GM12878 (cell line): ENCODE results near the gene GPR119. TPM values are rescaled to one million over a fixed set of nuclear protein-coding genes. Genes with fewer than 3 reads are reported as not detected.
A peak's percentile ranks its signal among the peaks of the same experiment; 100 is the strongest.

Experiments
- ATAC-seq: fragments of 200-7000 bp; cut with Tn5 transposase; 3 replicates; pipeline ENCODE4 v1.9.1; 2020; ENCODE audit warnings: mild to moderate bottlenecking, moderate library complexity
- BruUV-seq: library from RNA; stranded (reverse); fragments of 400-500 nt; replicated peaks from 2 replicates; lab custom pipeline; 2021; lab: Mats Ljungman, UMichigan
- CTCF ChIA-PET: fragments of 300-600 bp; sonication (Branson Sonifier 250); formaldehyde crosslinking; extraction: SDS; loops from one replicate; lab custom pipeline; 2021; ENCODE audit warnings: inconsistent platforms; lab: Yijun Ruan, JAX
- POLR2A ChIA-PET: fragments of 350-600 bp; formaldehyde crosslinking; extraction: SDS; loops from one replicate; lab custom pipeline; 2021; ENCODE audit warnings: inconsistent platforms; lab: Charles Lee
- RAD21 ChIA-PET: fragments of 300-600 bp; sonication (Branson Sonifier 250); formaldehyde crosslinking; loops from one replicate; lab custom pipeline; 2023; ENCODE audit warnings: antibody characterized with exemption; ENCODE audit not compliant: unreplicated experiment; lab: Charles Lee
- SMC1A ChIA-PET: fragments of 300-600 bp; sonication (Branson Sonifier 250); formaldehyde crosslinking; loops from one replicate; lab custom pipeline; 2023; ENCODE audit not compliant: unreplicated experiment, uncharacterized antibody; lab: Charles Lee
- DNase-seq: peaks from one replicate; pipeline ENCODE4 v3.0.0-alpha.2; 2011; ENCODE audit warnings: low read depth, low spot score
- FAIRE-seq: peaks from 3 replicates; lab custom pipeline; 2011; peaks lifted over from hg19 to GRCh38; lab: Jason Lieb, UNC
- H2AFZ ChIP-seq: 2 replicates; pipeline ENCODE4 v1.6.0; 2011; ENCODE audit warnings: low read depth, low read length, control low read depth; ENCODE audit not compliant: control insufficient read depth
- H3K27ac ChIP-seq: 2 replicates; pipeline ENCODE4 v1.5.1; 2011; ENCODE audit warnings: control low read depth; ENCODE audit not compliant: control insufficient read depth, insufficient read depth
- H3K27me3 ChIP-seq, 2 experiments: replicated peaks in 1 of 2; 2 replicates each; pipeline versions ENCODE4 v1.6.0 to v1.6.1; 2011; ENCODE audit warnings: low read length in 1 of 2; ENCODE audit not compliant: control insufficient read depth in 2 of 2, insufficient read depth in 2 of 2
- H3K36me3 ChIP-seq, 2 experiments: 2 replicates each; pipeline ENCODE4 v1.5.1; 2011; ENCODE audit warnings: low read length in 1 of 2; ENCODE audit not compliant: control insufficient read depth in 2 of 2, insufficient read depth in 2 of 2
- H3K4me1 ChIP-seq: 2 replicates; pipeline ENCODE4 v1.6.1; 2011; ENCODE audit warnings: mild to moderate bottlenecking, low read length, moderate library complexity, mixed read lengths; ENCODE audit not compliant: control insufficient read depth, insufficient read depth
- H3K4me2 ChIP-seq: 2 replicates; pipeline ENCODE4 v1.6.0; 2011; ENCODE audit warnings: control low read depth; ENCODE audit not compliant: control insufficient read depth, insufficient read depth
- H3K4me3 ChIP-seq: fragments of 200-600 bp; sonication (generic); 2 replicates; pipeline ENCODE4 v1.5.1; 2016
- H3K79me2 ChIP-seq: 2 replicates; pipeline ENCODE4 v1.6.0; 2011; ENCODE audit warnings: low read length; ENCODE audit not compliant: control insufficient read depth, insufficient read depth
- H3K9ac ChIP-seq: 2 replicates; pipeline ENCODE4 v1.8.0; 2011; ENCODE audit warnings: low read length, control low read depth, mixed read lengths; ENCODE audit not compliant: control insufficient read depth, insufficient read depth
- H3K9me3 ChIP-seq: replicated peaks from 3 replicates; pipeline ENCODE4 v1.5.1; 2011; ENCODE audit warnings: mild to moderate bottlenecking, low read length; ENCODE audit not compliant: control insufficient read depth, insufficient read depth
- H4K20me1 ChIP-seq: 2 replicates; pipeline ENCODE4 v1.6.0; 2011; ENCODE audit not compliant: control insufficient read depth, insufficient read depth
- CREB1 ChIP-seq: IDR thresholded peaks from 2 replicates; pipeline ENCODE4 v1.6.1; 2012; ENCODE audit warnings: low read depth, mild to moderate bottlenecking, inconsistent platforms
- DPF2 ChIP-seq: fragments of 450-650 bp; IDR thresholded peaks from 2 replicates; pipeline ENCODE4 v1.6.1; 2017; ENCODE audit warnings: mild to moderate bottlenecking
- FOXM1 ChIP-seq: IDR thresholded peaks from 2 replicates; pipeline ENCODE4 v1.6.1; 2012; ENCODE audit warnings: low read depth, mild to moderate bottlenecking, inconsistent platforms, low read length, moderate library complexity
- MYC ChIP-seq: IDR thresholded peaks from 2 replicates; pipeline ENCODE4 v1.6.1; 2011; ENCODE audit warnings: mild to moderate bottlenecking, low read length, moderate library complexity, inconsistent platforms; ENCODE audit not compliant: insufficient read depth, insufficient replicate concordance, insufficient read length, severe bottlenecking
- NR2F1 ChIP-seq: fragments of 450-650 bp; conservative IDR thresholded peaks from 2 replicates; pipeline ENCODE4 v1.6.1; 2017; ENCODE audit warnings: mild to moderate bottlenecking
- RUNX3 ChIP-seq: IDR thresholded peaks from 2 replicates; pipeline ENCODE4 v1.6.1; 2012; ENCODE audit warnings: low read length, inconsistent platforms
- SIX5 ChIP-seq: IDR thresholded peaks from 2 replicates; pipeline ENCODE4 v1.6.1; 2011; ENCODE audit warnings: mild to moderate bottlenecking, low read depth, low read length, moderate library complexity; ENCODE audit not compliant: severe bottlenecking
- SREBF1 ChIP-seq: IDR thresholded peaks from 2 replicates; pipeline ENCODE4 v1.6.1; 2012; ENCODE audit warnings: mild to moderate bottlenecking, low read length
- WGBS: methylation state at CpG from one replicate; pipeline ENCODE4 v1.1.6; 2016; ENCODE audit warnings: low lambda C conversion rate; ENCODE audit not compliant: insufficient replicate concordance, insufficient coverage; ENCODE audit errors: missing lambda C conversion rate; 5-methylcytosine and 5-hydroxymethylcytosine counted together
- in situ Hi-C: fragments of 300-500 bp; cut with MboI; formaldehyde crosslinking; loops from 9 replicates; pipeline ENCODE4 v1.14.3; 2018; ENCODE audit warnings: mixed read lengths
- intact Hi-C: fragments of 100-400 bp; cut with micrococcal nuclease; formaldehyde crosslinking; loops from one replicate; pipeline ENCODE4 v1.14.2; 2022; ENCODE audit not compliant: unreplicated experiment
- polyA plus RNA-seq, 11 experiments: library from polyadenylated mRNA; depleted of rRNA in 4 of 11; unstranded in 6 of 11; stranded (reverse) in 5 of 11; fragments of >200 nt; fragmentation: Nextera tagmentation in 4 of 11; fragmentation: Illumina TruSeq in 1 of 11; extraction: Ambion mirVana in 4 of 11; extraction: Trizol in 1 of 11; gene quantifications; 1 replicate in 1 of 11; 2 replicates in 10 of 11; pipeline versions ENCODE4 v1.2.1 to v1.2.3, GENCODE V29; 2011 to 2016; ENCODE audit warnings: inconsistent platforms in 2 of 11, missing spikeins in 2 of 11, low read depth in 1 of 11
- total RNA-seq, 4 experiments: library from RNA; depleted of rRNA in 3 of 4; stranded (reverse); fragments of >200 nt in 3 of 4; fragmentation: Illumina TruSeq in 1 of 4; extraction: Trizol in 1 of 4; gene quantifications; 2 replicates each; pipeline versions ENCODE4 v1.2.1 to v1.2.3, GENCODE V29; 2013 to 2021
- TF ChIP-seq, protein P1 (sequence below): IDR thresholded peaks from 2 replicates; pipeline ENCODE4 v1.6.1; 2011; ENCODE audit warnings: borderline replicate concordance, low read depth, mild to moderate bottlenecking, moderate library complexity, mixed read lengths, low read length; ENCODE audit not compliant: insufficient read depth; ENCODE audit errors: extremely low read length
- TF ChIP-seq, protein P2 (sequence below): fragments of 150-350 bp; IDR thresholded peaks from 2 replicates; pipeline ENCODE4 v1.6.1; 2016; ENCODE audit warnings: low read depth, low read length
- TF ChIP-seq, protein P3 (sequence below): fragments of 450-650 bp; IDR thresholded peaks from 2 replicates; pipeline ENCODE4 v1.6.1; 2017; ENCODE audit warnings: mild to moderate bottlenecking, low read depth, inconsistent platforms; ENCODE audit not compliant: poor library complexity, severe bottlenecking
- TF ChIP-seq, protein P4 (sequence below): fragments of 450-650 bp; formaldehyde crosslinking; IDR thresholded peaks from 2 replicates; pipeline ENCODE4 v1.5.0; 2022; ENCODE audit warnings: mild to moderate bottlenecking, missing genetic modification characterization

The GPR119 gene
- total and polyA plus RNA-seq, 10 of the 15 experiments (the other 5 are each of a cell fraction or from before 2014, with no cell fraction given), result not detected

DNA sequence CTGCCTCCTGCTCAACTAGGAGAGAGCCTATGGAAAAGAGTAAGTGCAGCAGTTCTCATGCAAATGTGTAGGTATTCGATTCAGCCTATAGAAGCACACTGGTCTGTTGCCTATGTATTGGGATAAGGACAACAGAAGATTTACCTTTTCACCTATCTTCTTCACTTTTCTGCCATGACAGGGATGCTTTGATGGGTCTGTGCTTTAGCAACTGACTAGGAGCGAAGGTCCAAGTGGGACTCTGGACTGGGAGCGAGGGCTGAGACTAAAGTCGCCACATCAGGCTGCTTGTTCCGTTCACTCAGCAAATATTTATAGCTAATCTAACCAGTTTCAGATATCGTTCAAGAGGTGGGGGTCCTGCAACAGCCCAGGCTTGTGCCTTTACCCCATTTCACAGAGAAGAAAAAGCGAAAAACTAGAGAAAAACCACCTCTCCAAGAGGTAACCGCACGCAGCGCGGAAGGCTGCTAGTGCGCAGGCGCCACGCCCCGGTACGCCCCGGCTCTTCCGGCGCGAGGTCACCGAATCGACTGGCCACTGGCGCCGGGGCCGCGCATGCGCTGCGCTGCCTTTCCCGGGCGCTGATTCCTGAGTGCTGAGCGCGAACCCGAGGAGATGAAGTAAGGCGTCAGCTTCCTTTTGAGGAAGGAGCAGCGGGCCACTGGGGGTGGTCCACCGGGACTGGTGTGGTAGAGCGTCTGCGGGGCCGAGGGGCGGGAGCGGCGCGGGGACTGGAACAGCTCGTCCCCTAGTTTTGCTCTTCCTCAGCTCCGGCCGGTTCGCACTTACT, 16.1 kb upstream of the GPR119 start, which contains the start of gene RBMX2:
RBMX2 (plus strand) TSS at position 573 of the 793 bp plus-strand sequence; CDS start at position 619, 46 bp downstream.
- ATAC-seq (peak; percentile 97), DNase-seq (peak; percentile 17), FAIRE-seq (peak; percentile 49)
- WGBS, result 27% methylated on average over 43 of the region's 47 CpGs
- no peaks in the 10 kb centered on the region for H3K9me3 ChIP-seq
- POLR2A ChIA-PET, result interaction anchor here (0.6 to 1.3 kb wide), 3 partner anchors 12 to 502 kb away, joined by 3 to 6 read pairs (median 5); partner anchors contain the start of gene ENOX2
- H3K27me3 ChIP-seq, result no peaks in the 10 kb centered on the region
- peak within 1 kb of the TSS; percentile 77 for H3K4me2 ChIP-seq
- CTCF ChIA-PET, result interaction anchor here (0.7 kb wide), 1 partner anchor 17 kb away, joined by 3 read pairs; no protein-coding TSS in a partner anchor
- H3K79me2 ChIP-seq, result peaks cover 10% of the 10 kb centered on the region
- in situ Hi-C loops, result no loop called here
- H3K4me3 ChIP-seq, result peak within 1 kb of the TSS; percentile 69
- H3K36me3 ChIP-seq, result 0 out of 4 replicates have a peak, but pooled peaks cover 0 to 2% of the 10 kb centered on the region in 2 experiments
- TSS peak; percentile 85 for BruUV-seq
- H2AFZ ChIP-seq, result peak within 1 kb of the TSS; percentile 93
- H4K20me1 ChIP-seq, result no peaks in the 10 kb centered on the region
- SMC1A ChIA-PET, result no interaction called here
- peak within 1 kb of the TSS; percentile 78 for H3K9ac ChIP-seq
- intact Hi-C loops, result no loop called here
- H3K27ac ChIP-seq, result peak within 1 kb of the TSS; percentile 80
- RAD21 ChIA-PET, result no interaction called here
- H3K4me1 ChIP-seq, result no peaks in the 10 kb centered on the region
- TF ChIP-seq DPF2 (no peak), SIX5 (no peak), CREB1 (no peak), SREBF1 (no peak), RUNX3 (peak; percentile 84), MYC (no peak), NR2F1 (peak; percentile 54; the same call in 1 of the 2 replicates), FOXM1 (no peak)
- TF ChIP-seq, protein P1, sequence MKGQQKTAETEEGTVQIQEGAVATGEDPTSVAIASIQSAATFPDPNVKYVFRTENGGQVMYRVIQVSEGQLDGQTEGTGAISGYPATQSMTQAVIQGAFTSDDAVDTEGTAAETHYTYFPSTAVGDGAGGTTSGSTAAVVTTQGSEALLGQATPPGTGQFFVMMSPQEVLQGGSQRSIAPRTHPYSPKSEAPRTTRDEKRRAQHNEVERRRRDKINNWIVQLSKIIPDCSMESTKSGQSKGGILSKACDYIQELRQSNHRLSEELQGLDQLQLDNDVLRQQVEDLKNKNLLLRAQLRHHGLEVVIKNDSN, result no peak
- TF ChIP-seq, protein P2, sequence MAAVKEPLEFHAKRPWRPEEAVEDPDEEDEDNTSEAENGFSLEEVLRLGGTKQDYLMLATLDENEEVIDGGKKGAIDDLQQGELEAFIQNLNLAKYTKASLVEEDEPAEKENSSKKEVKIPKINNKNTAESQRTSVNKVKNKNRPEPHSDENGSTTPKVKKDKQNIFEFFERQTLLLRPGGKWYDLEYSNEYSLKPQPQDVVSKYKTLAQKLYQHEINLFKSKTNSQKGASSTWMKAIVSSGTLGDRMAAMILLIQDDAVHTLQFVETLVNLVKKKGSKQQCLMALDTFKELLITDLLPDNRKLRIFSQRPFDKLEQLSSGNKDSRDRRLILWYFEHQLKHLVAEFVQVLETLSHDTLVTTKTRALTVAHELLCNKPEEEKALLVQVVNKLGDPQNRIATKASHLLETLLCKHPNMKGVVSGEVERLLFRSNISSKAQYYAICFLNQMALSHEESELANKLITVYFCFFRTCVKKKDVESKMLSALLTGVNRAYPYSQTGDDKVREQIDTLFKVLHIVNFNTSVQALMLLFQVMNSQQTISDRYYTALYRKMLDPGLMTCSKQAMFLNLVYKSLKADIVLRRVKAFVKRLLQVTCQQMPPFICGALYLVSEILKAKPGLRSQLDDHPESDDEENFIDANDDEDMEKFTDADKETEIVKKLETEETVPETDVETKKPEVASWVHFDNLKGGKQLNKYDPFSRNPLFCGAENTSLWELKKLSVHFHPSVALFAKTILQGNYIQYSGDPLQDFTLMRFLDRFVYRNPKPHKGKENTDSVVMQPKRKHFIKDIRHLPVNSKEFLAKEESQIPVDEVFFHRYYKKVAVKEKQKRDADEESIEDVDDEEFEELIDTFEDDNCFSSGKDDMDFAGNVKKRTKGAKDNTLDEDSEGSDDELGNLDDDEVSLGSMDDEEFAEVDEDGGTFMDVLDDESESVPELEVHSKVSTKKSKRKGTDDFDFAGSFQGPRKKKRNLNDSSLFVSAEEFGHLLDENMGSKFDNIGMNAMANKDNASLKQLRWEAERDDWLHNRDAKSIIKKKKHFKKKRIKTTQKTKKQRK, result no peak
- TF ChIP-seq, protein P3, sequence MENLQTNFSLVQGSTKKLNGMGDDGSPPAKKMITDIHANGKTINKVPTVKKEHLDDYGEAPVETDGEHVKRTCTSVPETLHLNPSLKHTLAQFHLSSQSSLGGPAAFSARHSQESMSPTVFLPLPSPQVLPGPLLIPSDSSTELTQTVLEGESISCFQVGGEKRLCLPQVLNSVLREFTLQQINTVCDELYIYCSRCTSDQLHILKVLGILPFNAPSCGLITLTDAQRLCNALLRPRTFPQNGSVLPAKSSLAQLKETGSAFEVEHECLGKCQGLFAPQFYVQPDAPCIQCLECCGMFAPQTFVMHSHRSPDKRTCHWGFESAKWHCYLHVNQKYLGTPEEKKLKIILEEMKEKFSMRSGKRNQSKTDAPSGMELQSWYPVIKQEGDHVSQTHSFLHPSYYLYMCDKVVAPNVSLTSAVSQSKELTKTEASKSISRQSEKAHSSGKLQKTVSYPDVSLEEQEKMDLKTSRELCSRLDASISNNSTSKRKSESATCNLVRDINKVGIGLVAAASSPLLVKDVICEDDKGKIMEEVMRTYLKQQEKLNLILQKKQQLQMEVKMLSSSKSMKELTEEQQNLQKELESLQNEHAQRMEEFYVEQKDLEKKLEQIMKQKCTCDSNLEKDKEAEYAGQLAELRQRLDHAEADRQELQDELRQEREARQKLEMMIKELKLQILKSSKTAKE, result no peak
- TF ChIP-seq, protein P4, sequence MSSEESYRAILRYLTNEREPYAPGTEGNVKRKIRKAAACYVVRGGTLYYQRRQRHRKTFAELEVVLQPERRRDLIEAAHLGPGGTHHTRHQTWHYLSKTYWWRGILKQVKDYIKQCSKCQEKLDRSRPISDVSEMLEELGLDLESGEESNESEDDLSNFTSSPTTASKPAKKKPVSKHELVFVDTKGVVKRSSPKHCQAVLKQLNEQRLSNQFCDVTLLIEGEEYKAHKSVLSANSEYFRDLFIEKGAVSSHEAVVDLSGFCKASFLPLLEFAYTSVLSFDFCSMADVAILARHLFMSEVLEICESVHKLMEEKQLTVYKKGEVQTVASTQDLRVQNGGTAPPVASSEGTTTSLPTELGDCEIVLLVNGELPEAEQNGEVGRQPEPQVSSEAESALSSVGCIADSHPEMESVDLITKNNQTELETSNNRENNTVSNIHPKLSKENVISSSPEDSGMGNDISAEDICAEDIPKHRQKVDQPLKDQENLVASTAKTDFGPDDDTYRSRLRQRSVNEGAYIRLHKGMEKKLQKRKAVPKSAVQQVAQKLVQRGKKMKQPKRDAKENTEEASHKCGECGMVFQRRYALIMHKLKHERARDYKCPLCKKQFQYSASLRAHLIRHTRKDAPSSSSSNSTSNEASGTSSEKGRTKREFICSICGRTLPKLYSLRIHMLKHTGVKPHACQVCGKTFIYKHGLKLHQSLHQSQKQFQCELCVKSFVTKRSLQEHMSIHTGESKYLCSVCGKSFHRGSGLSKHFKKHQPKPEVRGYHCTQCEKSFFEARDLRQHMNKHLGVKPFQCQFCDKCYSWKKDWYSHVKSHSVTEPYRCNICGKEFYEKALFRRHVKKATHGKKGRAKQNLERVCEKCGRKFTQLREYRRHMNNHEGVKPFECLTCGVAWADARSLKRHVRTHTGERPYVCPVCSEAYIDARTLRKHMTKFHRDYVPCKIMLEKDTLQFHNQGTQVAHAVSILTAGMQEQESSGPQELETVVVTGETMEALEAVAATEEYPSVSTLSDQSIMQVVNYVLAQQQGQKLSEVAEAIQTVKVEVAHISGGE (CRISPR knock-in tag), result no peak
